IMR-90 (cell line): ENCODE results near the gene RAD51AP1. TPM values are rescaled to one million over a fixed set of nuclear protein-coding genes. Genes with fewer than 3 reads are reported as not detected.
A peak's percentile ranks its signal among the peaks of the same experiment; 100 is the strongest.

ENCODE experiments used
- ATAC-seq: fragments of 200-7000 bp; cut with Tn5 transposase; 2 replicates; pipeline ENCODE4 v1.9.1; 2020; ENCODE audit warnings: low read depth, mild to moderate bottlenecking, moderate library complexity
- BruUV-seq: library from RNA; stranded (reverse); fragments of 400-500 nt; replicated peaks from 2 replicates; lab custom pipeline; 2021; lab: Mats Ljungman, UMichigan
- CTCF ChIA-PET: fragments of 300-600 bp; formaldehyde crosslinking; extraction: SDS; loops from one replicate; lab custom pipeline; 2021; ENCODE audit warnings: antibody characterized with exemption; lab: Yijun Ruan, JAX
- POLR2A ChIA-PET: fragments of 300-600 bp; sonication (Branson Sonifier 250); formaldehyde crosslinking; loops from one replicate; lab custom pipeline; 2022; ENCODE audit warnings: antibody characterized with exemption; ENCODE audit not compliant: unreplicated experiment; lab: Charles Lee
- DNase-seq: peaks from one replicate; pipeline ENCODE4 v3.0.0; 2013
- H2AFZ ChIP-seq: replicated peaks from 2 replicates; pipeline ENCODE3; 2013; ENCODE audit warnings: low read length, mild to moderate bottlenecking; ENCODE audit not compliant: poor library complexity
- H2AK5ac ChIP-seq: 2 replicates; pipeline ENCODE4 v1.6.1; 2013; ENCODE audit warnings: low read depth, low read length, inconsistent platforms
- H2AK9ac ChIP-seq: replicated peaks from 2 replicates; pipeline ENCODE3; 2013; ENCODE audit warnings: mild to moderate bottlenecking, low read depth, low read length, moderate library complexity; ENCODE audit not compliant: poor library complexity
- H2BK120ac ChIP-seq: 2 replicates; pipeline ENCODE4 v1.6.1; 2013; ENCODE audit warnings: low read depth, low read length, inconsistent platforms
- H2BK15ac ChIP-seq: 3 replicates; pipeline ENCODE4 v1.6.1; 2013; ENCODE audit warnings: low read depth, low read length, inconsistent platforms
- H2BK20ac ChIP-seq: 2 replicates; pipeline ENCODE4 v1.6.1; 2013; ENCODE audit warnings: low read depth, mild to moderate bottlenecking, inconsistent platforms, low read length, moderate library complexity
- H2BK5ac ChIP-seq: 2 replicates; pipeline ENCODE4 v1.6.1; 2013; ENCODE audit warnings: mild to moderate bottlenecking, low read depth, low read length, inconsistent platforms; ENCODE audit not compliant: poor library complexity, severe bottlenecking
- H3K14ac ChIP-seq: replicated peaks from 2 replicates; pipeline ENCODE4 v1.6.1; 2013; ENCODE audit warnings: low read depth, low read length, inconsistent platforms
- H3K18ac ChIP-seq: 2 replicates; pipeline ENCODE4 v1.6.1; 2013; ENCODE audit warnings: low read depth, low read length, control low read depth
- H3K23ac ChIP-seq: 2 replicates; pipeline ENCODE4 v1.6.1; 2013; ENCODE audit warnings: low read depth, low read length, inconsistent platforms
- H3K27ac ChIP-seq: 2 replicates; pipeline ENCODE4 v1.5.1; 2013; ENCODE audit warnings: mild to moderate bottlenecking, control low read depth, low read length; ENCODE audit not compliant: insufficient read depth
- H3K27me3 ChIP-seq: 2 replicates; pipeline ENCODE4 v1.6.1; 2013; ENCODE audit warnings: low read length; ENCODE audit not compliant: control insufficient read depth, insufficient read depth
- H3K36me3 ChIP-seq: 2 replicates; pipeline ENCODE4 v1.6.1; 2013; ENCODE audit warnings: low read length, mixed read lengths; ENCODE audit not compliant: control insufficient read depth, insufficient read depth
- H3K4ac ChIP-seq: 2 replicates; pipeline ENCODE4 v1.6.1; 2013; ENCODE audit warnings: low read depth, low read length, inconsistent platforms
- H3K4me1 ChIP-seq: 2 replicates; pipeline ENCODE4 v1.6.1; 2013; ENCODE audit warnings: low read length, mixed read lengths; ENCODE audit not compliant: control insufficient read depth, insufficient read depth
- H3K4me2 ChIP-seq: 2 replicates; pipeline ENCODE4 v1.6.1; 2013; ENCODE audit warnings: low read depth, mild to moderate bottlenecking, control low read depth, low read length, moderate library complexity
- H3K4me3 ChIP-seq: 2 replicates; pipeline ENCODE4 v1.5.1; 2013; ENCODE audit warnings: low read depth, mild to moderate bottlenecking, control low read depth, low read length, moderate library complexity; ENCODE audit not compliant: insufficient read depth
- H3K56ac ChIP-seq: 2 replicates; pipeline ENCODE4 v1.6.1; 2013; ENCODE audit warnings: low read length, inconsistent platforms; ENCODE audit not compliant: insufficient read depth; ENCODE audit errors: extremely low read depth
- H3K79me1 ChIP-seq, 2 experiments: 2 replicates each; pipeline ENCODE4 v1.6.1; 2013; ENCODE audit warnings: low read length in 2 of 2, inconsistent platforms in 1 of 2, low read depth in 1 of 2
- H3K9ac ChIP-seq: 2 replicates; pipeline ENCODE4 v1.6.1; 2013; ENCODE audit warnings: low read depth, low read length, control low read depth
- H3K9me1 ChIP-seq: 2 replicates; pipeline ENCODE4 v1.6.1; 2013; ENCODE audit warnings: low read length, inconsistent platforms; ENCODE audit not compliant: insufficient read depth
- H3K9me3 ChIP-seq: 2 replicates; pipeline ENCODE4 v1.6.1; 2013; ENCODE audit warnings: low read length; ENCODE audit not compliant: control insufficient read depth, insufficient read depth
- H4K20me1 ChIP-seq: 2 replicates; pipeline ENCODE4 v1.6.1; 2013; ENCODE audit warnings: low read length, inconsistent platforms; ENCODE audit not compliant: insufficient read depth
- H4K5ac ChIP-seq: 2 replicates; pipeline ENCODE4 v1.6.1; 2013; ENCODE audit warnings: mild to moderate bottlenecking, low read depth, low read length, control low read depth
- H4K8ac ChIP-seq, 2 experiments: 2 replicates each; pipeline ENCODE4 v1.6.1; 2013; ENCODE audit warnings: low read depth in 2 of 2, low read length in 2 of 2, control low read depth in 1 of 2, inconsistent platforms in 1 of 2
- H4K91ac ChIP-seq: 2 replicates; pipeline ENCODE4 v1.6.1; 2013; ENCODE audit warnings: low read depth, low read length, inconsistent platforms; ENCODE audit not compliant: insufficient read depth
- BHLHE40 ChIP-seq: fragments of 150-350 bp; IDR thresholded peaks from 2 replicates; pipeline ENCODE4 v1.6.1; 2016; ENCODE audit warnings: mild to moderate bottlenecking, low read depth, low read length
- CEBPB ChIP-seq: IDR thresholded peaks from 2 replicates; pipeline ENCODE4 v1.6.1; 2012; ENCODE audit warnings: low read depth, low read length, improper control_type of control experiment
- MAZ ChIP-seq: IDR thresholded peaks from 2 replicates; pipeline ENCODE4 v1.6.1; 2012; ENCODE audit warnings: low read depth, mild to moderate bottlenecking, low read length, improper control_type of control experiment, moderate library complexity, borderline replicate concordance
- RAD21 ChIP-seq: IDR thresholded peaks from 2 replicates; pipeline ENCODE4 v1.6.1; 2012; ENCODE audit warnings: low read length, improper control_type of control experiment
- RCOR1 ChIP-seq: IDR thresholded peaks from 2 replicates; pipeline ENCODE4 v1.6.1; 2012; ENCODE audit warnings: mild to moderate bottlenecking, low read length, improper control_type of control experiment; ENCODE audit not compliant: insufficient replicate concordance
- RFX5 ChIP-seq: IDR thresholded peaks from 2 replicates; pipeline ENCODE4 v1.8.0; 2012; ENCODE audit warnings: low read depth, mild to moderate bottlenecking, low read length, moderate library complexity
- whole genome bisulfite sequencing, 2 experiments: methylation state at CpG; one replicate each; pipeline versions ENCODE4 v1.1.5 to v1.1.7; 2013; ENCODE audit warnings: missing lambda C conversion rate in 2 of 2; ENCODE audit not compliant: insufficient read length in 1 of 2; ENCODE audit errors: extremely low coverage in 2 of 2; 5-methylcytosine and 5-hydroxymethylcytosine counted together
- dilution Hi-C: fragments of 300-500 bp; cut with HindIII; formaldehyde crosslinking; loops from one replicate; pipeline ENCODE4 v1.14.3; 2018; ENCODE audit warnings: low sequenced_read_pairs; ENCODE audit not compliant: unreplicated experiment
- in situ Hi-C: fragments of 300-500 bp; cut with MboI; formaldehyde crosslinking; loops from 3 replicates; pipeline ENCODE4 v1.14.3; 2019; ENCODE audit warnings: low sequenced_read_pairs, inconsistent platforms, mixed read lengths
- intact Hi-C: fragments of 100-400 bp; cut with micrococcal nuclease; formaldehyde crosslinking; loops from 2 replicates; pipeline ENCODE4 v1.10.0; 2022
- polyA plus RNA-seq, 3 experiments: library from polyadenylated mRNA; depleted of rRNA; stranded (reverse); fragments of >200 nt; gene quantifications; 2 replicates each; pipeline ENCODE4 v1.2.3, GENCODE V29; 2012; ENCODE audit warnings: low replicate concordance in 1 of 3
- total RNA-seq: library from RNA; depleted of rRNA; stranded (reverse); fragments of >200 nt; gene quantifications from 2 replicates; pipeline ENCODE4 v1.2.3, GENCODE V29; 2012
- TF ChIP-seq, protein P1 (sequence below): conservative IDR thresholded peaks from 2 replicates; pipeline ENCODE4 v1.5.1; 2012; ENCODE audit warnings: mild to moderate bottlenecking, low read depth, low read length, improper control_type of control experiment

RAD51AP1 gene
- total and polyA plus RNA-seq, 2 of the 4 experiments (the other 2 are of a cell fraction) = 6.5 to 10.2 TPM

GRCh38 chr12:4562034-4562657 lies 23.5 kb downstream of the RAD51AP1 start, which contains the start of gene DYRK4:
Gene DYRK4 (plus strand): TSS chr12:4562208. CDS start chr12:4562246, 38 bp downstream.
- 0 out of 2 replicates have a peak, but pooled peaks cover under 1% of the 10 kb centered on the region for H3K36me3 ChIP-seq
- H2BK120ac ChIP-seq = no peak within 1 kb of the TSS
- H4K8ac ChIP-seq = peak within 1 kb of the TSS in 1 of 2 experiments; percentile 50; a peak in 1 of 4 replicates
- H3K9me1 ChIP-seq = no peaks in the 10 kb centered on the region
- H3K18ac ChIP-seq = no peak within 1 kb of the TSS
- no peak within 1 kb of the TSS for H4K91ac ChIP-seq
- no peak within 1 kb of the TSS for H2BK20ac ChIP-seq
- H3K79me1 ChIP-seq = no peaks in the 10 kb centered on the region
- H3K4me1 ChIP-seq = no peaks in the 10 kb centered on the region
- DNase-seq (peak; percentile 60), ATAC-seq (peak; percentile 99)
- no peak within 1 kb of the TSS for H2AK5ac ChIP-seq
- intact Hi-C loops (loop anchor here (2.0 kb wide), 1 partner anchor 43 kb away; no protein-coding TSS in a partner anchor), in situ Hi-C loops (no loop called here), dilution Hi-C loops (no loop called here)
- H3K56ac ChIP-seq = no peak within 1 kb of the TSS
- H4K5ac ChIP-seq = no peak within 1 kb of the TSS
- BruUV-seq = no TSS peak
- H3K4me3 ChIP-seq = peak within 1 kb of the TSS; percentile 41
- POLR2A ChIA-PET = no interaction called here
- H4K20me1 ChIP-seq = no peaks in the 10 kb centered on the region
- 14% methylated on average over 34 of the region's 44 CpGs; no CpG with 5 or more reads in 1 of the 2 experiments for WGBS, 2 experiments
- no peak within 1 kb of the TSS for H2BK5ac ChIP-seq
- peak within 1 kb of the TSS; percentile 95 for H2AFZ ChIP-seq
- H3K27ac ChIP-seq = no peak within 1 kb of the TSS
- no peak within 1 kb of the TSS for H3K14ac ChIP-seq
- H3K27me3 ChIP-seq = no peaks in the 10 kb centered on the region
- no peak within 1 kb of the TSS for H2BK15ac ChIP-seq
- peak within 1 kb of the TSS; percentile 83 for H2AK9ac ChIP-seq
- no peak within 1 kb of the TSS for H3K23ac ChIP-seq
- CTCF ChIA-PET = no interaction called here
- no peak; the same call in 1 of the 2 replicates for TF ChIP-seq MAZ
- TF ChIP-seq RAD21 = no peak
- no peak for TF ChIP-seq RCOR1
- TF ChIP-seq BHLHE40 = no peak
- no peak for TF ChIP-seq CEBPB
- no peak for TF ChIP-seq RFX5
- TF ChIP-seq, protein P1, sequence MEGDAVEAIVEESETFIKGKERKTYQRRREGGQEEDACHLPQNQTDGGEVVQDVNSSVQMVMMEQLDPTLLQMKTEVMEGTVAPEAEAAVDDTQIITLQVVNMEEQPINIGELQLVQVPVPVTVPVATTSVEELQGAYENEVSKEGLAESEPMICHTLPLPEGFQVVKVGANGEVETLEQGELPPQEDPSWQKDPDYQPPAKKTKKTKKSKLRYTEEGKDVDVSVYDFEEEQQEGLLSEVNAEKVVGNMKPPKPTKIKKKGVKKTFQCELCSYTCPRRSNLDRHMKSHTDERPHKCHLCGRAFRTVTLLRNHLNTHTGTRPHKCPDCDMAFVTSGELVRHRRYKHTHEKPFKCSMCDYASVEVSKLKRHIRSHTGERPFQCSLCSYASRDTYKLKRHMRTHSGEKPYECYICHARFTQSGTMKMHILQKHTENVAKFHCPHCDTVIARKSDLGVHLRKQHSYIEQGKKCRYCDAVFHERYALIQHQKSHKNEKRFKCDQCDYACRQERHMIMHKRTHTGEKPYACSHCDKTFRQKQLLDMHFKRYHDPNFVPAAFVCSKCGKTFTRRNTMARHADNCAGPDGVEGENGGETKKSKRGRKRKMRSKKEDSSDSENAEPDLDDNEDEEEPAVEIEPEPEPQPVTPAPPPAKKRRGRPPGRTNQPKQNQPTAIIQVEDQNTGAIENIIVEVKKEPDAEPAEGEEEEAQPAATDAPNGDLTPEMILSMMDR = no peak
- H3K4ac ChIP-seq = no peak within 1 kb of the TSS
- no peaks in the 10 kb centered on the region for H3K9me3 ChIP-seq
- H3K9ac ChIP-seq = 0 out of 2 replicates have a peak within 1 kb of the TSS, but pooled peaks have one; percentile 16
- H3K4me2 ChIP-seq = peak within 1 kb of the TSS; percentile 26
